ENCODE results near the gene NEIL1. TPM values are rescaled to one million over a fixed set of nuclear protein-coding genes. Genes with fewer than 3 reads are reported as not detected.
"Not testable (repeated sequence)": the region's sequence is repeated elsewhere in the genome, so short reads cannot be mapped to it uniquely, and the experiment has no call there.

NEIL1 gene
- total RNA-seq, 2 donors from 2014 or later: 6.0 to 11.7 TPM

GRCh38 chr15:75335313-75335704 lies 11.5 kb upstream of the NEIL1 start:
- Histone ChIP-seq H3K4me3 (peak overlapping the region; percentile 45 to 85), H3K36me3 (no peaks in the 10 kb centered on the region), H3K27ac (peak overlapping the region in 1 of 2 donors; percentile 38), H3K27me3 (no peaks in the 10 kb centered on the region), H3K4me1 (peaks cover 0 to 18% of the 10 kb centered on the region in 2 donors), H3K9me3 (no peaks in the 10 kb centered on the region)
- TF ChIP-seq CTCF (IDR thresholded peaks at IDR 0.05): no peak
- DNase-seq (ENCODE audit: low spot score): no peak

DNA sequence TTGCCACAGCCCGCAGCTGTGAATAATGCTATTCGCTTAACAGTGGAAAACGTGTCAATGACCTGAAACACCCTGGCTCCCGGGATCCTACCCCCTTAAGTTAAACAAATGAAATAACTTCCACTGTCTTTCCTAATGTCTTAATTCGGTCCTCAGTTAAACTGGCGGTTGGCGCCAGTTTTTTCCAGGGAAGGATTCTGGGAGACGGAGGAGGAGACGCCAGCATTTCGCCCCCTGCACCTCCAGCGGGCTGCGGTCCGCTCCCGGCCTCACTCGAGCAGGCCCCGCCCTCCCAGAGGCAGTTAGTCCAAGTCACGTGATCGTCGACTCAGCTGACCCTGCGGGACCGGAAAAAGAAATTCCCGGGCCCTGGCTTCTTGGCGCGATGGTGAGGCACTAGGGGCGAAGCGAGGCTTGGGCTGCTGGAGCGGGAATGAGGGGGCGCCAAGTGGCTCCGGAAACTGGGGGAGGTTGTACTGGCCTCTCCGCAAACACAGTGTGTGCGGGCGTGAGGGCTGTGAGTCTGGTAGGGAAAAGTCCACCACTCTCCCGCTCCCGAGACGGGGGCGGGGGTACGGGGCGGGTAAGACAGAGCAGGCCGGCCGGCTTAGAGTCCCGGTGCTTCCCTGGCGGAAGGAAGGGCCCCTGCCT lies 11.0 kb upstream of the NEIL1 start, which contains the start of gene COMMD4:
TSS of gene COMMD4 (plus strand) at position 359 of the 651 bp plus-strand sequence. CDS start at position 386, 27 bp downstream.
- peak within 1 kb of the TSS; percentile 38 to 59 for H3K27ac ChIP-seq
- H3K27me3 ChIP-seq: no peaks in the 10 kb centered on the region
- DNase-seq (ENCODE audit: low spot score): peak; percentile 97
- H3K9me3 ChIP-seq: no peaks in the 10 kb centered on the region
- peak in 1 of 2 donors; percentile 22 for TF ChIP-seq CTCF (IDR thresholded peaks at IDR 0.05)
- H3K36me3 ChIP-seq: peaks cover under 1% of the 10 kb centered on the region
- H3K4me3 ChIP-seq: peak within 1 kb of the TSS; percentile 45 to 85
- H3K4me1 ChIP-seq: peaks cover 0 to 18% of the 10 kb centered on the region in 2 donors

GRCh38 chr15:75338661-75339240 lies 8.1 kb upstream of the NEIL1 start:
- DNase-seq (ENCODE audit: low spot score): no peak
- TF ChIP-seq CTCF (IDR thresholded peaks at IDR 0.05): no peak
- H3K27me3 ChIP-seq: no peaks in the 10 kb centered on the region
- H3K4me1 ChIP-seq: peaks cover 0 to 18% of the 10 kb centered on the region in 2 donors
- H3K27ac ChIP-seq: no peak overlapping the region
- H3K4me3 ChIP-seq: no peak overlapping the region
- H3K9me3 ChIP-seq: no peaks in the 10 kb centered on the region
- H3K36me3 ChIP-seq: peaks cover 5% of the 10 kb centered on the region

GRCh38 chr15:75339531-75340240 lies 7.2 kb upstream of the NEIL1 start:
- Histone ChIP-seq H3K4me3 (no peak overlapping the region), H3K36me3 (peaks cover 5% of the 10 kb centered on the region), H3K9me3 (no peaks in the 10 kb centered on the region), H3K4me1 (peaks cover 0 to 18% of the 10 kb centered on the region in 2 donors), H3K27me3 (no peaks in the 10 kb centered on the region), H3K27ac (no peak overlapping the region)
- no peak for TF ChIP-seq CTCF (IDR thresholded peaks at IDR 0.05)
- DNase-seq (ENCODE audit: low spot score): no peak

DNA sequence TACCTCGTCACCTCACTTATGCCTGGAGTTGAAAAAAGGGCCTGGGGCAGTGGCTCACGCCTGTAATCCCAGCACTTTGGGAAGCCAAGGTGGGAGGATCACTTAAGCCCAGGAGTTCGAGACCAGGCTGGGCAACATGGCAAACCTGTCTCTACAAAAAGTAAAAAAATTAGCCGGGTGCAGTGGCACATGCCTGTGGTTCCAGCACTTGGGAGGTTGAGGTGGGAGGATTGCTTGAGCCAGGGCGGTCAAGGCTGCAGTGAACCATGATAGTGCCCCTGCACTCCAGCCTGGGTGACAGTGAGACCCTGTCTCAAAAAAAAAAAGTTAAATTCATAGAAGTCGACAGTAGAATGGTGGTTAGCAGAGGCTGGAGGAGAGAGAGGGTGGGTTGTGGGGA lies 4.6 kb upstream of the NEIL1 start:
- H3K27ac ChIP-seq: no peak overlapping the region
- no peak overlapping the region for H3K4me3 ChIP-seq
- DNase-seq (ENCODE audit: low spot score): no peak
- peaks cover 5% of the 10 kb centered on the region for H3K36me3 ChIP-seq
- H3K4me1 ChIP-seq: peaks cover 0 to 8% of the 10 kb centered on the region in 2 donors
- no peaks in the 10 kb centered on the region for H3K9me3 ChIP-seq
- H3K27me3 ChIP-seq: no peaks in the 10 kb centered on the region
- TF ChIP-seq CTCF (IDR thresholded peaks at IDR 0.05): no peak

- H3K4me3 ChIP-seq; DNase-seq (ENCODE audit: low spot score); H3K27me3 ChIP-seq; H3K36me3 ChIP-seq; H3K27ac ChIP-seq; H3K9me3 ChIP-seq: not testable (repeated sequence)
- peaks cover 0 to 15% of the 10 kb centered on the region in 2 donors for H3K4me1 ChIP-seq
Measured at GRCh38 chr15:75343953-75344352, 2.9 kb upstream of the NEIL1 start.
